DOHH2 (cell line): ENCODE results near the gene LRRC4B.

ENCODE experiments used
- H3F3A ChIP-seq: fragments of 200-600 bp; sonication (generic), shearing (Covaris generic); 2 replicates; pipeline ENCODE4 v1.6.0; 2016; ENCODE audit warnings: antibody characterized with exemption, mild to moderate bottlenecking; ENCODE audit not compliant: control insufficient read depth, insufficient read depth
- H3K27ac ChIP-seq: fragments of 200-600 bp; sonication (generic); 2 replicates; pipeline ENCODE4 v1.5.1; 2014; ENCODE audit warnings: low read depth, mild to moderate bottlenecking, low read length, moderate library complexity
- H3K27me3 ChIP-seq: fragments of 200-600 bp; sonication (generic); 2 replicates; pipeline ENCODE4 v1.6.1; 2014; ENCODE audit warnings: mild to moderate bottlenecking, low read length, mixed read lengths; ENCODE audit not compliant: control insufficient read depth
- H3K36me3 ChIP-seq: fragments of 200-600 bp; sonication (generic); 2 replicates; pipeline ENCODE4 v1.6.1; 2014; ENCODE audit warnings: mild to moderate bottlenecking, low read length, moderate library complexity, mixed read lengths; ENCODE audit not compliant: control insufficient read depth
- H3K4me1 ChIP-seq: fragments of 200-600 bp; sonication (generic); 2 replicates; pipeline ENCODE4 v1.6.1; 2014; ENCODE audit warnings: mild to moderate bottlenecking, low read length, mixed read lengths; ENCODE audit not compliant: control insufficient read depth
- H3K4me2 ChIP-seq: fragments of 200-600 bp; sonication (generic); 2 replicates; pipeline ENCODE4 v1.6.0; 2014; ENCODE audit warnings: mild to moderate bottlenecking, low read length, moderate library complexity
- H3K4me3 ChIP-seq: fragments of 200-600 bp; sonication (generic); 2 replicates; pipeline ENCODE4 v1.5.1; 2014; ENCODE audit warnings: mild to moderate bottlenecking, low read length, mixed read lengths
- H3K79me2 ChIP-seq: fragments of 200-600 bp; sonication (generic); 2 replicates; pipeline ENCODE4 v1.6.1; 2014; ENCODE audit warnings: mild to moderate bottlenecking, low read length, mixed read lengths; ENCODE audit not compliant: control insufficient read depth
- H3K9me2 ChIP-seq: fragments of 200-600 bp; sonication (generic); replicated peaks from 2 replicates; pipeline ENCODE4 v1.6.1; 2014; ENCODE audit warnings: mild to moderate bottlenecking, low read length, mixed read lengths; ENCODE audit not compliant: control insufficient read depth
- H3K9me3 ChIP-seq: fragments of 200-600 bp; sonication (generic); 2 replicates; pipeline ENCODE4 v1.6.1; 2014; ENCODE audit warnings: antibody characterized with exemption, low read length, mixed read lengths; ENCODE audit not compliant: control insufficient read depth, insufficient read depth
- H4K20me1 ChIP-seq: fragments of 200-600 bp; sonication (generic); 2 replicates; pipeline ENCODE4 v1.6.0; 2014; ENCODE audit warnings: low read depth, mild to moderate bottlenecking, antibody characterized with exemption, low read length, moderate library complexity; ENCODE audit not compliant: control insufficient read depth, insufficient read depth
- CTCF ChIP-seq: fragments of 200-600 bp; sonication (generic); IDR thresholded peaks from one replicate; pipeline ENCODE4 v1.5.1; 2014; ENCODE audit warnings: antibody characterized with exemption, mild to moderate bottlenecking, low read depth, low read length; ENCODE audit not compliant: poor library complexity, severe bottlenecking
- EZH2phosphoT487 ChIP-seq: fragments of 200-600 bp; sonication (generic); IDR thresholded peaks from 2 replicates; pipeline ENCODE4 v1.6.1; 2017; ENCODE audit warnings: borderline replicate concordance, mild to moderate bottlenecking, antibody characterized with exemption, low read length, moderate library complexity, mixed read lengths

LRRC4B gene

GRCh38 chr19:50549059-50549926 lies 18.9 kb downstream of the LRRC4B start:
- Histone ChIP-seq H3K4me1 (no peaks in the 10 kb centered on the region), H3F3A (no peaks in the 10 kb centered on the region), H3K4me3 (no peak overlapping the region), H3K9me2 (no peaks in the 10 kb centered on the region), H3K36me3 (no peaks in the 10 kb centered on the region), H3K27ac (no peak overlapping the region), H4K20me1 (no peaks in the 10 kb centered on the region), H3K4me2 (no peak overlapping the region), H3K79me2 (no peaks in the 10 kb centered on the region), H3K27me3 (no peaks in the 10 kb centered on the region), H3K9me3 (no peaks in the 10 kb centered on the region)
- TF ChIP-seq EZH2phosphoT487 (no peak), CTCF (no peak)

GRCh38 chr19:50548191-50549058 lies 19.8 kb downstream of the LRRC4B start:
- H3K4me2 ChIP-seq = no peak overlapping the region
- no peaks in the 10 kb centered on the region for H3K4me1 ChIP-seq

More at GRCh38 chr19:50548191-50549058, 19.8 kb downstream of the LRRC4B start:
- Histone ChIP-seq H3K79me2 (no peaks in the 10 kb centered on the region), H3K27me3 (no peaks in the 10 kb centered on the region), H3K27ac (no peak overlapping the region), H3F3A (no peaks in the 10 kb centered on the region), H4K20me1 (no peaks in the 10 kb centered on the region), H3K9me3 (no peaks in the 10 kb centered on the region), H3K36me3 (no peaks in the 10 kb centered on the region), H3K9me2 (no peaks in the 10 kb centered on the region), H3K4me3 (no peak overlapping the region)
- TF ChIP-seq EZH2phosphoT487 (no peak), CTCF (no peak)
